Astrocyte (in vitro differentiated cells and primary cell): Measurements from ENCODE around the gene FAM83E.

ENCODE experiments used
- CTCF ChIP-seq: IDR thresholded peaks from 2 replicates; pipeline ENCODE4 v1.5.1; 2011; ENCODE audit warnings: low read depth, mild to moderate bottlenecking, inconsistent platforms, low read length, moderate library complexity; ENCODE audit not compliant: insufficient read depth
- EZH2 ChIP-seq: IDR thresholded peaks from 2 replicates; pipeline ENCODE4 v1.6.1; 2012; ENCODE audit warnings: mild to moderate bottlenecking, low read length, inconsistent platforms; ENCODE audit not compliant: insufficient read depth

GRCh38 chr19:48632692-48633147 lies 17.8 kb upstream of the FAM83E start:
- TF ChIP-seq EZH2 (no peak), CTCF (no peak)
